ENCODE results near the gene CBX7. TPM values are rescaled to one million over a fixed set of nuclear protein-coding genes. Genes with fewer than 3 reads are reported as not detected.

The CBX7 gene
- total and polyA plus RNA-seq, 2 of the 8 experiments (the other 6 are each of a cell fraction or from before 2014, with no cell fraction given), result 6.9 to 8.7 TPM

DNA sequence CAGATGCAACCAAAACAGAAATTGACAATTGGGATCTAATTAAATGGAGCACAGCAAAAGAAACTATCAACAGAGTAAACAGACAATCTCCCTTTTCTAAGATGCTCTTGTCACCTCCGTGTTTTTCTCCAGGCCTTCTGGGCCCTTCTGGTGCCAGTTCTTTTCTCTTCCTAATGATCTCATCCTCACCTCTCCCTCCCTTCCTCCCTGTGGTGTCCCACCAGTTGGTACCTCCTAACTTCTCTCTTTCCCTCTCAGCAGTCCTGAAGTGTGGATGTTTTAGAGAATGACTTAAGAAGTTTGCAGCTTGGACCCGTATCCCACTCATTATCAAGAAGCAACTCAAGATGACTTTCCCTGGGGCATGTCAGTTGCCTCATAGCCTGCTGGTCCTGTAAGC is 49.0 kb downstream of the CBX7 start:
- Histone ChIP-seq H4K20me1 (replicated peaks in 1 of 2; ENCODE audit: control insufficient read depth in 1 of 2, insufficient read depth in 2 of 2, low read length in 2 of 2) (no peaks in the 10 kb centered on the region), H2AFZ (ENCODE audit: low read length) (no peak overlapping the region), H3K23me2 (ENCODE audit: low read depth, low read length) (no peaks in the 10 kb centered on the region), H3K23ac (ENCODE audit: insufficient read length) (no peak overlapping the region), H3K27ac (ENCODE audit: low read depth, low read length) (no peak overlapping the region), H3K9ac (replicated peaks in 1 of 4; ENCODE audit: extremely low read depth in 1 of 4, low read depth in 3 of 4, low read length in 3 of 4) (no peak overlapping the region), H4K91ac (replicated peaks; ENCODE audit: insufficient read length, low read length) (no peak overlapping the region), H3K56ac (replicated peaks; ENCODE audit: insufficient read length, low read depth, low read length) (no peak overlapping the region), H3K27me3 (replicated peaks in 1 of 4; ENCODE audit: control insufficient read depth in 3 of 4, extremely low read depth in 1 of 4, insufficient read depth in 3 of 4, low read length in 3 of 4) (no peaks in the 10 kb centered on the region), H2BK20ac (ENCODE audit: low read length) (no peak overlapping the region), H3K4me2 (ENCODE audit: insufficient read depth in 1 of 2, low read depth in 2 of 2, low read length in 2 of 2) (no peak overlapping the region), H3K79me2 (ENCODE audit: control insufficient read depth in 1 of 2, insufficient read depth in 2 of 2, low read length in 2 of 2) (no peaks in the 10 kb centered on the region), H2BK15ac (ENCODE audit: low read length) (no peak overlapping the region), H4K8ac (ENCODE audit: extremely low read depth, insufficient read depth, low read length) (no peak overlapping the region), H2BK120ac (replicated peaks; ENCODE audit: low read depth, low read length) (no peak overlapping the region), H2BK5ac (ENCODE audit: low read depth, low read length) (no peak overlapping the region), H3K4me3 (ENCODE audit: extremely low read depth in 1 of 4, insufficient read depth in 2 of 4, low read depth in 3 of 4, low read length in 4 of 4) (no peak overlapping the region), H3K14ac (ENCODE audit: insufficient read length) (no peak overlapping the region), H3K4ac (replicated peaks; ENCODE audit: insufficient read length, low read depth, low read length) (no peak overlapping the region), H3K36me3 (ENCODE audit: control insufficient read depth in 2 of 4, insufficient read depth in 4 of 4, low read length in 3 of 4) (no peaks in the 10 kb centered on the region), H4K5ac (ENCODE audit: insufficient read length, low read depth, low read length) (no peak overlapping the region), H3K9me3 (ENCODE audit: insufficient read depth in 2 of 2, low read depth in 1 of 2, low read length in 1 of 2) (no peaks in the 10 kb centered on the region), H3K4me1 (replicated peaks in 1 of 4; ENCODE audit: control insufficient read depth in 3 of 4, insufficient read depth in 4 of 4, low read length in 3 of 4) (peaks cover 0 to 11% (median 3%) of the 10 kb centered on the region in 4 experiments; a peak in 5 of 7 replicates), H3K79me1 (ENCODE audit: low read depth, low read length) (no peaks in the 10 kb centered on the region), H2BK12ac (ENCODE audit: low read depth, low read length) (no peak overlapping the region), H3K18ac (ENCODE audit: extremely low read depth, low read length) (no peak overlapping the region), H2AK5ac (ENCODE audit: low read depth, low read length) (no peak overlapping the region)
- TF ChIP-seq POLR2A (IDR thresholded peaks at IDR 0.05; ENCODE audit: control extremely low read depth in 1 of 2, low read depth in 2 of 2, low read length in 2 of 2) (no peak), SUZ12 (IDR thresholded peaks at IDR 0.05; ENCODE audit: low read length) (no peak), RXRA (IDR thresholded peaks at IDR 0.05; ENCODE audit: insufficient read depth, low read depth, low read length) (no peak), HDAC2 (IDR thresholded peaks at IDR 0.05; ENCODE audit: borderline replicate concordance in 1 of 2, low read depth in 2 of 2, low read length in 2 of 2) (no peak), POLR2AphosphoS5 (IDR thresholded peaks at IDR 0.05; ENCODE audit: low read depth, low read length) (no peak)
- TF ChIP-seq, protein P1, sequence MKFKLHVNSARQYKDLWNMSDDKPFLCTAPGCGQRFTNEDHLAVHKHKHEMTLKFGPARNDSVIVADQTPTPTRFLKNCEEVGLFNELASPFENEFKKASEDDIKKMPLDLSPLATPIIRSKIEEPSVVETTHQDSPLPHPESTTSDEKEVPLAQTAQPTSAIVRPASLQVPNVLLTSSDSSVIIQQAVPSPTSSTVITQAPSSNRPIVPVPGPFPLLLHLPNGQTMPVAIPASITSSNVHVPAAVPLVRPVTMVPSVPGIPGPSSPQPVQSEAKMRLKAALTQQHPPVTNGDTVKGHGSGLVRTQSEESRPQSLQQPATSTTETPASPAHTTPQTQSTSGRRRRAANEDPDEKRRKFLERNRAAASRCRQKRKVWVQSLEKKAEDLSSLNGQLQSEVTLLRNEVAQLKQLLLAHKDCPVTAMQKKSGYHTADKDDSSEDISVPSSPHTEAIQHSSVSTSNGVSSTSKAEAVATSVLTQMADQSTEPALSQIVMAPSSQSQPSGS (IDR thresholded peaks at IDR 0.05; ENCODE audit: low read length), result no peak
- ChIA-PET POLR2A (ENCODE audit: partially characterized antibody) (interaction anchor here (0.9 kb wide), 1 partner anchor 11 kb away, joined by 3 read pairs; no protein-coding TSS in a partner anchor), CTCF (ENCODE audit: partially characterized antibody) (interaction anchor here (0.9 kb wide), 1 partner anchor 15 kb away, joined by 3 read pairs; no protein-coding TSS in a partner anchor)
- no peak for DNase-seq (ENCODE audit: low read depth in 1 of 2, low spot score in 2 of 2)
- FAIRE-seq, result no peak
- 84% methylated on average over 2 of the region's 2 CpGs; no CpG with 5 or more reads in 1 of the 2 experiments for WGBS, 2 experiments (ENCODE audit: extremely low coverage in 1 of 2, insufficient coverage in 1 of 2, insufficient read length in 1 of 2, insufficient replicate concordance in 2 of 2, low coverage in 1 of 2, low lambda C conversion rate in 2 of 2, missing lambda C conversion rate in 1 of 2)
